HFF-Myc (cell line): ENCODE data around the gene KLHL29.

Experiments
- DNase-seq: peaks from one replicate; pipeline ENCODE4 v3.0.0-alpha.2; 2011; ENCODE audit warnings: low read depth; ENCODE audit errors: extremely low read depth
- H3K4me3 ChIP-seq: replicated peaks from 2 replicates; pipeline ENCODE4 v1.5.1; 2011; ENCODE audit warnings: low read depth, mild to moderate bottlenecking, control low read depth, low read length
- TF ChIP-seq, protein P1 (sequence below): IDR thresholded peaks from 2 replicates; pipeline ENCODE4 v1.5.1; 2012; ENCODE audit warnings: mild to moderate bottlenecking, low read depth, low read length, control low read depth; ENCODE audit errors: missing control alignments

The KLHL29 gene

GRCh38 chr2:23692263-23692662 is 307.3 kb downstream of the KLHL29 start:
- no peak for DNase-seq
- H3K4me3 ChIP-seq = no peak overlapping the region
- TF ChIP-seq, protein P1, sequence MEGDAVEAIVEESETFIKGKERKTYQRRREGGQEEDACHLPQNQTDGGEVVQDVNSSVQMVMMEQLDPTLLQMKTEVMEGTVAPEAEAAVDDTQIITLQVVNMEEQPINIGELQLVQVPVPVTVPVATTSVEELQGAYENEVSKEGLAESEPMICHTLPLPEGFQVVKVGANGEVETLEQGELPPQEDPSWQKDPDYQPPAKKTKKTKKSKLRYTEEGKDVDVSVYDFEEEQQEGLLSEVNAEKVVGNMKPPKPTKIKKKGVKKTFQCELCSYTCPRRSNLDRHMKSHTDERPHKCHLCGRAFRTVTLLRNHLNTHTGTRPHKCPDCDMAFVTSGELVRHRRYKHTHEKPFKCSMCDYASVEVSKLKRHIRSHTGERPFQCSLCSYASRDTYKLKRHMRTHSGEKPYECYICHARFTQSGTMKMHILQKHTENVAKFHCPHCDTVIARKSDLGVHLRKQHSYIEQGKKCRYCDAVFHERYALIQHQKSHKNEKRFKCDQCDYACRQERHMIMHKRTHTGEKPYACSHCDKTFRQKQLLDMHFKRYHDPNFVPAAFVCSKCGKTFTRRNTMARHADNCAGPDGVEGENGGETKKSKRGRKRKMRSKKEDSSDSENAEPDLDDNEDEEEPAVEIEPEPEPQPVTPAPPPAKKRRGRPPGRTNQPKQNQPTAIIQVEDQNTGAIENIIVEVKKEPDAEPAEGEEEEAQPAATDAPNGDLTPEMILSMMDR = no peak

GRCh38 chr2:23692851-23693605 is 308.0 kb downstream of the KLHL29 start:
- TF ChIP-seq, protein P1 = no peak
- no peak overlapping the region for H3K4me3 ChIP-seq
- DNase-seq = no peak

GRCh38 chr2:23693606-23693951 is 308.6 kb downstream of the KLHL29 start:
- DNase-seq = no peak
- no peak overlapping the region for H3K4me3 ChIP-seq
- TF ChIP-seq, protein P1 = no peak

- no peak for DNase-seq
- TF ChIP-seq, protein P1 = no peak
- no peak overlapping the region for H3K4me3 ChIP-seq
Measured at GRCh38 chr2:23694058-23695045, 309.4 kb downstream of the KLHL29 start.

DNA sequence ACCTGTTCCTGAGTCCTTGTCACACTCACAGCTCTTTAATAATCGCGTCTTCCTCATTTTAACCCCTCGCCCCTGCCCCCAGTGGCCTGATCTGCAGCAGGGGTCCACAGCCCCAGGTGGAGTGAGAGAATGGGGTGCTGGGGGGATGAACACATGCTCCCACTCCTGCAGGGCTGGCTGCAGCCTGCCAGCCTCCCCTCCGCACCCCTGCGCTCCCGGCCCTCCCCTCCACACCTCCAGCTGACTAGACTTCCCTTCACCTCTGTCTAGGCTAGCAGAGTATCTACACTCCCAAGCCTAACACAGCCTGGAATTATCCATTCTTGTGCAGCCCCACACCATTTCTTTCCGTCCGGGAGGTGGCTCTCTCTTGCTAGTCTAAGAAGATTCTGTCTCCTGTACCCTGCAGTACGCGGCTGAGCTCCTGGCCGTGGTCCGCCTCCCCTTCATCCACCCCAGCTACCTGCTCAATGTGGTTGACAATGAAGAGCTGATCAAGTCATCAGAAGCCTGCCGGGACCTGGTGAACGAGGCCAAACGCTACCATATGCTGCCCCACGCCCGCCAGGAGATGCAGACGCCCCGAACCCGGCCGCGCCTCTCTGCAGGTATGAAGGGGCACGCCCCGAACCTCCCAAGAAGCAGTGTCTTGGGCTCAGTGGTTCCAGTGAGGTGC is 310.4 kb downstream of the KLHL29 start:
- no peak overlapping the region for H3K4me3 ChIP-seq
- no peak for DNase-seq
- TF ChIP-seq, protein P1 = no peak

DNA sequence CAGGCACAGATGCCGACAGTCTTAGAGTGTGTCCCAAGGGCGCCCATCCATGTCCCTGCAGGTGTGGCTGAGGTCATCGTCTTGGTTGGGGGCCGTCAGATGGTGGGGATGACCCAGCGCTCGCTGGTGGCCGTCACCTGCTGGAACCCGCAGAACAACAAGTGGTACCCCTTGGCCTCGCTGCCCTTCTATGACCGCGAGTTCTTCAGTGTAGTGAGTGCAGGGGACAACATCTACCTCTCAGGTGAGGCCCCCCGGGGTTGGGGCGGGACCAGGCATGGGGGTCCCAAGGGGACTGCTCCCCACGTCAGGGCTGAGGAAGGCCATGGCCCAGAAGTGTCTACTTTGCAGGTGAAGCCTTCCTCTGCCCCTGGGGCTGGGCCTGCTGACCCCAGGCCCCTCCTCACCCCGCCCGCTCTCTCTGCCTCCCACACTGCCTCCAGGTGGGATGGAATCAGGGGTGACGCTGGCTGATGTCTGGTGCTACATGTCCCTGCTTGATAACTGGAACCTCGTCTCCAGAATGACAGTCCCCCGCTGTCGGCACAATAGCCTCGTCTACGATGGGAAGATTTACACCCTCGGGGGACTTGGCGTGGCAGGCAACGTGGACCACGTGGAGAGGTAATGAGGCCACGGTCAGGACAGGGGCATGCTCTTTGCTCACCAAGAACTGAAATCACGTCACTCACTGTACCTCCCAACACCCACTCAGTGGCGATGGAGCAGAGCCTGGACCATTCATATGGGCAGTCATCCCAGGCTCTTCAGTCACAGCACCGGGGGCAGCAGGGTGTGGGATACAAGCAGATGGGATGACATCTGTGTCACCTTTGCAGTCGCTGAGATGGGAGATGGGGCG is 311.1 kb downstream of the KLHL29 start:
- H3K4me3 ChIP-seq = no peak overlapping the region
- TF ChIP-seq, protein P1 = no peak
- DNase-seq = no peak
